ENCODE results near the gene NANOS3.
"Not testable (repeated sequence)": the region's sequence is repeated elsewhere in the genome, so short reads cannot be mapped to it uniquely, and the experiment has no call there.

NANOS3 gene

DNA sequence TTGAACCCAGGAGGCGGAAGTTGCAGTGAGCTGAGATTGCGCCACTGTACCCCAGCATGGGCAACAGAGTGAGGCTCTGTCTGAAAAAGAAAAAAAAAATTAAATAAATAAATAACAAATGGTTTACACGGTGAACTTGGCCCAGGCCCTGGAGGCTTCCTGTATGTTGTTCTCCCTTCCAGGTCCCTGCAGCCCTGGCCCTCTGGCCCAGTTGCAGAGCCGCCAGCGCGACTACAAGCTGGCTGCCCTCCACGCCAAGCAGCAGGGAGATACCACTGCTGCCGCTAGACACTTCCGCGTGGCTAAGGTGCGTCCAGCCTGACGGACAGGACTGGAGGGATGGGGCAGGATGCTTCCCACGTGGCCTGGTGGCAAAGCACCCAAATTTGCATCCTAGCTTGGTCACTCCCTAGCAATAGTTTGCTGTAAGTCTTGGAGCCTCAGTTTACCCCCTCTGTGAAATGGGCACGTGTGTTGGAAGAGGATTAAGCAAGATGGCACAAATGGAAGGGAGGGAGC, 41.0 kb downstream of the NANOS3 start:
- no peak for DNase-seq

DNA sequence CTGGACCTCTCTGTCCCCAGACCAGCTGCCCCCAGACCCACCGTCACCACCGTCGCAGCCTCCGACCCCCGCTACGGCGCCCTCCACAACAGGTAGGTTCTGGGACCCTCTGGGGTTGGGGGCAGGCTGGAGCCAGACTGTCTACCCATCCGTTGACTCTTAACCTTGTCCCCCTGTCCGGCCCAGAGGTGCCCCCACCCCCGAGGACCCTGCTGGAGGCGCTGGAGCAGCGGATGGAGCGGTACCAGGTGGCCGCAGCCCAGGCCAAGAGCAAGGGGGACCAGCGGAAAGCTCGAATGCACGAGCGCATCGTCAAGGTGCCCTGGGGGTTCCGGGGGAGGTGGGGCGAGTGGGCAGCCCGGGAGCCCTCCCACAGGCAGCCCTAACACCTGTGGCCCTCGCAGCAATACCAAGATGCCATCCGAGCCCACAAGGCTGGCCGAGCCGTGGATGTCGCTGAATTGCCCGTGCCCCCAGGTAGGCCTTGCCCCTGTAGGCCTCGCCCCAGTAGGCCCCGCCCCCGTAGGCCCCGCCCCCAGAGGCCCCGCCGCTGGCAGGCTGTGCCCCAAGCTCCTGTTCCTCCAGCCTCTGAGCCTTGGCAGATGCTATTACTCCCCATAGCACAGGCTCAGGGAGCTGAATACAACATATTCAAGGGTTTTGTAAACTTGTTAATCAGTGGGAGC, 41.9 kb downstream of the NANOS3 start:
- DNase-seq, result no peak

DNA sequence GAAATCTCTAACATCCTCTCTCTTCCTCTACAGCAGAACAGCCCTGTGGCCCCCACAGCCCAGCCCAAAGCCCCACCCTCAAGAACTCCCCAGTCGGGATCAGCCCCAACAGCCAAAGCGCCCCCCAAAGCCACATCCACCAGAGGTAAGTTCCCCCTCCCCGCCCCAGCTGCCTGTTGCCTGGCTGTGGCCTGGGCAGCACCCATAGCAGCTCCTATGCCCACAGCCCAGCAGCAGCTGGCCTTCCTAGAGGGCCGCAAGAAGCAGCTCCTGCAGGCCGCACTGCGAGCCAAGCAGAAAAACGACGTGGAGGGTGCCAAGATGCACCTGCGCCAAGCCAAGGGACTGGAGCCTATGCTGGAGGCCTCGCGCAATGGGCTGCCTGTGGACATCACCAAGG, 43.6 kb downstream of the NANOS3 start:
- DNase-seq, result no peak

DNA sequence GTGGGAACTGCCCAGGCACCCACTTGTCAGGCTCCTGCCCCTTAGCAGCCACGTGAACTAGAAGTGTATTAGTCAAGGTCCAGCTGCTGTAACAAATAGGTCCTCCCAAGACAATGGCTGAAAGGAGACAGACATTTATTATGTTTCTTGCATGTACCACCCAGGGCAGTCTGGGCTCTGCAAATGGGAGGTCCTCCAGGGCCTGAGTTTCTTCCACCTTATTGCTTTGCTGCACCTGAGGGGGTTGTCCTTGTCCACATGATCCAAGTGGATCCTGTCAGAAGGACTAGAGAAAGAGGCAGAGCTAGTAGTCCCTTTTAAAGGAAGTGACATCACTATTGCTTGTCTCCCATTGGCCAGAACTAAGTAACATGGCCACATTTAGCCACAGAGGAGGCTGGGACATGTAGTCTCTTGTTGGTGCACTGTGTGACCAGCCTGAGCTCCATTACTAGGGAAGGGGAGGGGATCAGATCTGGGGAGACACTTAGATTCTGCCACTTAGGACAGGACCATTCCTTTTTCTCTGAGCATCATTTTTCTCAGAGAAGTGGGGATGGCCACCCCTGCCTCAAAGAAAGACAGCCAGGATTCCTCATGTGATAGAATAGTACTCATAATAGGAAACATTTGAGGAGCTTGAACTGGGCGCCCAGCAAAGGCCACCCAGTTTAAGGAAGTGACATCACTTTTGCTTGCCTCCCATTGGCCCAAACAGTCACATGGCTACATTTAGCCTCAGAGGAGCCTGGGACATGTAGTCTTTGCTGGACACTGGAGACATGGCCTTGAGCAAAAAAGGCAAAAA, 44.2 kb downstream of the NANOS3 start:
- DNase-seq, result peak in 21 of 56 donors; percentile 5 to 58 (median 16)

DNA sequence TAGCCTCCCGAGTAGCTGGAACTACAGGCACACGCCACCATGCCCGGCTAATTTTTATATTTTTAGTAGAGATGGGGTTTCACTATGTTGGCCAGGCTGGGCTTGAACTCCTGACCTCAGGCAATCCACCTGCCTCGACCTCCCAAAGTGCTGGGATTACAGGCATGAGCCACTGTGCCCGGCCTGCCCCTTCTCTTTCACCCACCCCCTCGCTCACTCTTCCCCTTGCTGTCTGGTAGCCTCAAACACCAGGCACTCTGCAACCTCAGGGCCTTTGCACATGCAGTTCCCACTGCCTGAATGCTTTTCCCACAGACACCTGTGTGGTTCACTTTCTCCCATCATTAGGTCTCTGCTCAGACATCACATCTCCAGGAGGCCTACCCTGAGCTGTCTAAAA, 45.2 kb downstream of the NANOS3 start:
- not testable (repeated sequence) for DNase-seq

DNA sequence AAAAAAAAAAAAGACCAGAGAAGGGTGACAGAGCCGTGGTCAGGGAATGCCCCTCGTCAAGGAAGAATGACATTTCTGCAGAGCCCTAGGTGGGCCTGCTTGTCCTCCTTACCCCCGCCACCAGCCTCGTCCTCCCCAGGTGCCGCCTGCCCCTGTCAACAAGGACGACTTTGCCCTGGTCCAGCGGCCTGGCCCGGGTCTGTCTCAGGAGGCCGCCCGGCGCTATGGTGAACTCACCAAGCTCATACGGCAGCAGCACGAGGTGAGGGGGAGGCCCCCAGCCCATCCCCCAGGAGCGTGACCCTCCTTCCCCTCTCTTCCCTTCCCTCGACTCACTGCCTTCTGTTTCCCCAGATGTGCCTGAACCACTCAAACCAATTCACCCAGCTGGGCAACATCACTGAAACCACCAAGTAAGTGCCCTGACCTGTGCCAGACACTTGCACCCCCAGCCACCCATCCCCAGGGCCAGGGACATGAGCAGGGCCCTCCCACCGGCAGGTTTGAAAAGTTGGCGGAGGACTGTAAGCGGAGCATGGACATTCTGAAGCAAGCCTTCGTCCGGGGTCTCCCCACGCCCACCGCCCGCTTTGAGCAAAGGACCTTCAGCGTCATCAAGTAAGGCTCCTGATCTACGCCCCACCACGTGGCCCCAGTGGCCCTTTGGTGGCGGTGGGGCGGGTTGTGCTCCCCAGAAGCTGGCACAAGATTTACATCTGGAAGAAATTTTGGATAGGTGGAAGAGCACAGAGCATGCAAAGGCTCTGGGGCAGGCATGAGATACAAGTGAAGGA, 46.5 kb downstream of the NANOS3 start:
- DNase-seq, result no peak

DNA sequence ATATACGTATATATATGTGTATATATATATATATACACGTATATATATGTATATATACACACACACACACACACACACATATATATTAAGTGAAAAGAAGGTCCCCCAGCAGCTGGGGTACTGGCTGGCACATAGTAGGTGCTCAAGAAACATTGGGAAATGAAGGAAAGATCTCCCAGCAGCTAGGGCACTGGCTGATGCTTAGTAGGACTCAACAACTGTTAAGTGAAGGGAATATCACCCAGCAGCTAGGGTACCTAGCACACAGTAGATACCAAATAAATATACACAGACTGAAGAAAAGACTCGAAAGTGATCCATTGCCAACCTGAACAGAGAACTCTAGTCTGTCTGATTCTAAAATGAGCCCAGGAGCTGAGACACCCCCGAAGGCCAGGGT, 49.1 kb downstream of the NANOS3 start:
- DNase-seq, result no peak

DNA sequence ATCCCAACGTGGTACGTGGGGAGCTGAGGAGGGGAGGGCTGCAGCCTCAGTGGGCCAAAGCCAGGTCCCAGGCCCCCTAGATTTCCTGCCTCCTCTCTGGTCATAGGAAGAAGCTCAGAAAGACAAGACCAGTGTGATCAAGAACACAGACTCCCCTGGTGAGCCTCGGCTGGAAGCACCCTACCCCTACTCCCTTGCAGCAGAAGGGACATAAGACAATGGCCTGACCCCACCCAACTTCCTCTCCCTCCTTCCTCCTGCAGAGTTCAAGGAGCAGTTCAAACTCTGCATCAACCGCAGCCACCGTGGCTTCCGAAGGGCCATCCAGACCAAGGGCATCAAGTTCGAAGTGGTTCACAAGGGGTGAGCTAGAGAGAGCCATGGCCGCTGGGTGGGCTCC, 49.8 kb downstream of the NANOS3 start:
- DNase-seq, result no peak

DNA sequence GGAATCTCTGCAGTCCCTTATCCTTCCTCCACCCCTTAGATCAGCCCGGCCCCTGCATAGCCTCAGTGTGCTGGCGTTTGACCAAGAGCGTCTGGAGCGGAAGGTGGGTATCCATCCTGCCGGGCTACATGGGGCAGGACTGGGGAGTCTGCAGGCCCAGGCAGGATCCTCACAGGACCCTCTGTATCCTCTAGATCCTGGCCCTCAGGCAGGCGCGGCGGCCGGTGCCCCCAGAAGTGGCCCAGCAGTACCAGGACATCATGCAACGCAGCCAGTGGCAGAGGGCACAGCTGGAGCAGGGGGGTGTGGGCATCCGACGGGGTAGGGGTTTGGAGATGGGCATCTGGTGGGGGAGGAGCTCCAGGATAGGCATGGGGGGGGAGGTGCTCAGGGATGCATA, 52.4 kb downstream of the NANOS3 start:
- no peak for DNase-seq

DNA sequence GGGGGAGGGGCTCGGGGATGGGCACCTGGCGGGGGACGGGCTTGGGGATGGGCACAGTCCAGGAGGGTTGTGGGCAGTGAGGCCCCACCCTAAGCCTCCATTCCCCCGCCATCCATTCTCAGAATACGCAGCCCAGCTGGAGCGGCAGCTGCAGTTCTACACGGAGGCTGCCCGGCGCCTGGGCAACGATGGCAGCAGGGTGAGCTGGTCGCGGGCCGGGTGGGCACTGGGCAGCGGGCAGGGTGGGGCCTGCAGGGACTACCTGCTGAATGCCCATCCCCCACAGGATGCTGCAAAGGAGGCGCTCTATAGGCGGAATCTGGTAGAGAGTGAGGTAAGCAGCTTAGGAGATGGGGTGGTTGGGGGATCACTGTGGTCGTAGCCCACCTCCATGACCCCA, 53.0 kb downstream of the NANOS3 start:
- DNase-seq, result no peak
